Measurements from ENCODE around the gene VWA8. TPM values are rescaled to one million over a fixed set of nuclear protein-coding genes. Genes with fewer than 3 reads are reported as not detected.

The VWA8 gene
- total and polyA plus RNA-seq, 2 experiments from 2014 or later = 6.3 to 24.6 TPM

DNA sequence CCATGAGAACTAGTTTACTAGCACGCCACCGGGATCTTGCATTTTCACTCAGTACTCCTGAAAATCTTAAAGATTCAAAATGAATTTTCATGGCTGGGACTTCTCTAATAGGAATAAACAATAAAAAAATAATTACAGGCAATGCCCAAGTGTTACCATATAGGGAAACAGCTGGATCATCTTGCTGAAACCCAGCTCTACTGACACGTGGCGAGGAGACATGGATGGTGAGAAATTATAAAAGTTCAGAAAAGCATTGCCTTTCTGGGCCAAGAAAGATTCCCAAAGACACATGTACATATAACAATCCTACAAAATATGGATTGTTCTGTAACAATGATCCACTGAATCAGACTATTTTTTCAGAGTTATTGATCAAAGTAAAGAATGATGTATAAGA lies 294.3 kb downstream of the VWA8 start (continued):
- TF ChIP-seq, protein P1, sequence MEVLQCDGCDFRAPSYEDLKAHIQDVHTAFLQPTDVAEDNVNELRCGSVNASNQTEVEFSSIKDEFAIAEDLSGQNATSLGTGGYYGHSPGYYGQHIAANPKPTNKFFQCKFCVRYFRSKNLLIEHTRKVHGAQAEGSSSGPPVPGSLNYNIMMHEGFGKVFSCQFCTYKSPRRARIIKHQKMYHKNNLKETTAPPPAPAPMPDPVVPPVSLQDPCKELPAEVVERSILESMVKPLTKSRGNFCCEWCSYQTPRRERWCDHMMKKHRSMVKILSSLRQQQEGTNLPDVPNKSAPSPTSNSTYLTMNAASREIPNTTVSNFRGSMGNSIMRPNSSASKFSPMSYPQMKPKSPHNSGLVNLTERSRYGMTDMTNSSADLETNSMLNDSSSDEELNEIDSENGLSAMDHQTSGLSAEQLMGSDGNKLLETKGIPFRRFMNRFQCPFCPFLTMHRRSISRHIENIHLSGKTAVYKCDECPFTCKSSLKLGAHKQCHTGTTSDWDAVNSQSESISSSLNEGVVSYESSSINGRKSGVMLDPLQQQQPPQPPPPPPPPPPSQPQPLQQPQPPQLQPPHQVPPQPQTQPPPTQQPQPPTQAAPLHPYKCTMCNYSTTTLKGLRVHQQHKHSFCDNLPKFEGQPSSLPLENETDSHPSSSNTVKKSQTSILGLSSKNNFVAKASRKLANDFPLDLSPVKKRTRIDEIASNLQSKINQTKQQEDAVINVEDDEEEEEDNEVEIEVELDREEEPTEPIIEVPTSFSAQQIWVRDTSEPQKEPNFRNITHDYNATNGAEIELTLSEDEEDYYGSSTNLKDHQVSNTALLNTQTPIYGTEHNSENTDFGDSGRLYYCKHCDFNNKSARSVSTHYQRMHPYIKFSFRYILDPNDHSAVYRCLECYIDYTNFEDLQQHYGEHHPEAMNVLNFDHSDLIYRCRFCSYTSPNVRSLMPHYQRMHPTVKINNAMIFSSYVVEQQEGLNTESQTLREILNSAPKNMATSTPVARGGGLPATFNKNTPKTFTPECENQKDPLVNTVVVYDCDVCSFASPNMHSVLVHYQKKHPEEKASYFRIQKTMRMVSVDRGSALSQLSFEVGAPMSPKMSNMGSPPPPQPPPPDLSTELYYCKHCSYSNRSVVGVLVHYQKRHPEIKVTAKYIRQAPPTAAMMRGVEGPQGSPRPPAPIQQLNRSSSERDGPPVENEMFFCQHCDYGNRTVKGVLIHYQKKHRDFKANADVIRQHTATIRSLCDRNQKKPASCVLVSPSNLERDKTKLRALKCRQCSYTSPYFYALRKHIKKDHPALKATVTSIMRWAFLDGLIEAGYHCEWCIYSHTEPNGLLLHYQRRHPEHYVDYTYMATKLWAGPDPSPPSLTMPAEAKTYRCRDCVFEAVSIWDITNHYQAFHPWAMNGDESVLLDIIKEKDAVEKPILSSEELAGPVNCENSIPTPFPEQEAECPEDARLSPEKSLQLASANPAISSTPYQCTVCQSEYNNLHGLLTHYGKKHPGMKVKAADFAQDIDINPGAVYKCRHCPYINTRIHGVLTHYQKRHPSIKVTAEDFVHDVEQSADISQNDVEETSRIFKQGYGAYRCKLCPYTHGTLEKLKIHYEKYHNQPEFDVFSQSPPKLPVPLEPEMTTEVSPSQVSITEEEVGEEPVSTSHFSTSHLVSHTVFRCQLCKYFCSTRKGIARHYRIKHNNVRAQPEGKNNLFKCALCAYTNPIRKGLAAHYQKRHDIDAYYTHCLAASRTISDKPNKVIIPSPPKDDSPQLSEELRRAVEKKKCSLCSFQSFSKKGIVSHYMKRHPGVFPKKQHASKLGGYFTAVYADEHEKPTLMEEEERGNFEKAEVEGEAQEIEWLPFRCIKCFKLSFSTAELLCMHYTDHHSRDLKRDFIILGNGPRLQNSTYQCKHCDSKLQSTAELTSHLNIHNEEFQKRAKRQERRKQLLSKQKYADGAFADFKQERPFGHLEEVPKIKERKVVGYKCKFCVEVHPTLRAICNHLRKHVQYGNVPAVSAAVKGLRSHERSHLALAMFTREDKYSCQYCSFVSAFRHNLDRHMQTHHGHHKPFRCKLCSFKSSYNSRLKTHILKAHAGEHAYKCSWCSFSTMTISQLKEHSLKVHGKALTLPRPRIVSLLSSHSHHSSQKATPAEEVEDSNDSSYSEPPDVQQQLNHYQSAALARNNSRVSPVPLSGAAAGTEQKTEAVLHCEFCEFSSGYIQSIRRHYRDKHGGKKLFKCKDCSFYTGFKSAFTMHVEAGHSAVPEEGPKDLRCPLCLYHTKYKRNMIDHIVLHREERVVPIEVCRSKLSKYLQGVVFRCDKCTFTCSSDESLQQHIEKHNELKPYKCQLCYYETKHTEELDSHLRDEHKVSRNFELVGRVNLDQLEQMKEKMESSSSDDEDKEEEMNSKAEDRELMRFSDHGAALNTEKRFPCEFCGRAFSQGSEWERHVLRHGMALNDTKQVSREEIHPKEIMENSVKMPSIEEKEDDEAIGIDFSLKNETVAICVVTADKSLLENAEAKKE (CRISPR knock-in tag; IDR thresholded peaks at IDR 0.05) = no peak
- no peak for TF ChIP-seq ZNF331 (CRISPR knock-in tag; IDR thresholded peaks at IDR 0.05; ENCODE audit: low read depth)
- TF ChIP-seq JUNB (IDR thresholded peaks at IDR 0.05; ENCODE audit: unreplicated experiment) = no peak
- no peak for TF ChIP-seq STAT1 (IDR thresholded peaks at IDR 0.05; ENCODE audit: unreplicated experiment)

DNA sequence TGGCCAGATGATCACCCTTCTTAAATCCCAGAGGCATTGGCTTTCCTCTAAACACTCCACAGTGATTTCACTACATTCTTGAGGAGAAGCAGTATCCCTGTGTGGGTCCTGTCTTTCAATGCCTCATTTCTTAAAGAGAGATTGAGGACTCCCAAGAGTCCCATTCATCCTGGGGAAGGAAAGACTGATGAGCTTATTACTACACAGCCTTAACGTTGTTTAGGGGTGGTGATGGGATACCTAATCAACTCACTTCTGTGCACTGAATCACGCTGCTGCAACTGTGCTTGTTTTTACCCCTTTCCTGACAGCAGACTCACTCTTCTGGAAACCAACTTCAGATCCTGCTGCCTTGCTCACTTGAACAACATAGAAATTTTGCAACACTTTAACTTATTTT lies 300.5 kb downstream of the VWA8 start:
- H3K79me2 ChIP-seq (replicated peaks; ENCODE audit: insufficient read depth) = no peaks in the 10 kb centered on the region
- H3K36me3 ChIP-seq (ENCODE audit: insufficient read depth) = no peaks in the 10 kb centered on the region
- no peaks in the 10 kb centered on the region for H3F3A ChIP-seq (replicated peaks; ENCODE audit: low read depth)
- Mint-ChIP-seq H3K27ac (no peak overlapping the region), H3K9me3 (no peaks in the 10 kb centered on the region), H3K36me3 (ENCODE audit: low read depth) (no peaks in the 10 kb centered on the region), H3K27me3 (ENCODE audit: insufficient read depth, low read depth, poor library complexity) (no peaks in the 10 kb centered on the region), H3K4me3 (no peak overlapping the region), H3K4me1 (no peaks in the 10 kb centered on the region)
- no peak overlapping the region for H3K27ac ChIP-seq (ENCODE audit: low read depth)
- DNase-seq (ENCODE audit: low spot score) (no peak), ATAC-seq (no peak)
- no peak overlapping the region for H3K4me2 ChIP-seq
- no peaks in the 10 kb centered on the region for H4K20me1 ChIP-seq (replicated peaks; ENCODE audit: insufficient read depth)
- H2AFZ ChIP-seq = no peak overlapping the region
- no peaks in the 10 kb centered on the region for H3K9me2 ChIP-seq (ENCODE audit: insufficient read depth)
- no peaks in the 10 kb centered on the region for H3K27me3 ChIP-seq (ENCODE audit: insufficient read depth)
- no peak overlapping the region for H3K4me3 ChIP-seq
- no peaks in the 10 kb centered on the region for H3K4me1 ChIP-seq (ENCODE audit: insufficient read depth)
- TF ChIP-seq NANOG (IDR thresholded peaks at IDR 0.05; ENCODE audit: borderline replicate concordance) (no peak), JUNB (IDR thresholded peaks at IDR 0.05; ENCODE audit: unreplicated experiment) (no peak), STAT1 (IDR thresholded peaks at IDR 0.05; ENCODE audit: unreplicated experiment) (no peak), POLR2AphosphoS5 (IDR thresholded peaks at IDR 0.05; ENCODE audit: low read depth) (no peak)
- TF ChIP-seq, protein P1 (CRISPR knock-in tag; IDR thresholded peaks at IDR 0.05) = no peak
- TF ChIP-seq, protein P2, sequence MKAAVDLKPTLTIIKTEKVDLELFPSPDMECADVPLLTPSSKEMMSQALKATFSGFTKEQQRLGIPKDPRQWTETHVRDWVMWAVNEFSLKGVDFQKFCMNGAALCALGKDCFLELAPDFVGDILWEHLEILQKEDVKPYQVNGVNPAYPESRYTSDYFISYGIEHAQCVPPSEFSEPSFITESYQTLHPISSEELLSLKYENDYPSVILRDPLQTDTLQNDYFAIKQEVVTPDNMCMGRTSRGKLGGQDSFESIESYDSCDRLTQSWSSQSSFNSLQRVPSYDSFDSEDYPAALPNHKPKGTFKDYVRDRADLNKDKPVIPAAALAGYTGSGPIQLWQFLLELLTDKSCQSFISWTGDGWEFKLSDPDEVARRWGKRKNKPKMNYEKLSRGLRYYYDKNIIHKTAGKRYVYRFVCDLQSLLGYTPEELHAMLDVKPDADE (IDR thresholded peaks at IDR 0.05) = no peak

Data from GM23338 (cell line).